OCI-LY7 (cell line): ENCODE results near the gene KRT35.
A peak's percentile ranks its signal among the peaks of the same experiment; 100 is the strongest.

Experiments
- EZH2phosphoT487 ChIP-seq: fragments of 200-600 bp; sonication (generic); IDR thresholded peaks from 2 replicates; pipeline ENCODE4 v1.6.1; 2018; ENCODE audit warnings: low read depth, borderline replicate concordance, mild to moderate bottlenecking, mixed run types, antibody characterized with exemption, low read length, moderate library complexity, mixed read lengths
- TF ChIP-seq, protein P1 (sequence below): fragments of 200-600 bp; sonication (generic); conservative IDR thresholded peaks from 2 replicates; pipeline ENCODE4 v1.5.1; 2014; ENCODE audit warnings: mild to moderate bottlenecking, antibody characterized with exemption, low read length, moderate library complexity, mixed read lengths

DNA sequence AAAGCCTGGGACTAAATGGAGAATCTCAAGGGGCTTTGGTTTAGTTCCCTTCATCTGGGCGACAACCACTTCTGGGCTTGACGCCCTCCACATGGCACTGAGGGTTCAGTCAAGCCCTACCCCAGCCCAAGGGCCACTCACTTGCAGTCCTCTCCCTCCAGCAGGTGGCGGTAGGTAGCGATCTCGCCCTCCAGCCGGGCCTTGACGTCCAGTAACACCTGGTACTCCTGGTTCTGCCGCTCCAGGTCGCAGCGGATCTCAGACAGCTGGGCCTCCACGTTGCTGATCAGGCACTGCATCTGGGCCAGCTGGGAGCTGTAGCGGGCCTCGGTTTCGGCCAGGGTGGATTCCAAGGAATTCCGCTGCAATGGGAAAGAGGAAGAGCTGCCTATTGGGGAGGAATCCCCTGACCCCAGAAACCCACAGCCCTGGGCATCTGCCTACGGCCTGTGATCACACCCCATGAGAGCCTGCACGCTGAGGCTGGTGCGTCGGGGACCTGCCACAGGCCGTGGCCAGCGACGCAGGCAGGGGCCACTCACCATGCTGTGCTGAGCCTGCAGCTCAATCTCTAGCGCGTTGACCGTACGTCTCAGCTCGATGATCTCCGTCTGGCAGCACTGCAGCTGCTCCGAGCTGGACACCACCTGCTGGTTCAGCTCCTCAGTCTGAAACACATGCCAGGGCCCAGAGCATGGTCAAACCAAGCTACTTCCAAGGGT lies 6.0 kb upstream of the KRT35 start:
- TF ChIP-seq, protein P1, sequence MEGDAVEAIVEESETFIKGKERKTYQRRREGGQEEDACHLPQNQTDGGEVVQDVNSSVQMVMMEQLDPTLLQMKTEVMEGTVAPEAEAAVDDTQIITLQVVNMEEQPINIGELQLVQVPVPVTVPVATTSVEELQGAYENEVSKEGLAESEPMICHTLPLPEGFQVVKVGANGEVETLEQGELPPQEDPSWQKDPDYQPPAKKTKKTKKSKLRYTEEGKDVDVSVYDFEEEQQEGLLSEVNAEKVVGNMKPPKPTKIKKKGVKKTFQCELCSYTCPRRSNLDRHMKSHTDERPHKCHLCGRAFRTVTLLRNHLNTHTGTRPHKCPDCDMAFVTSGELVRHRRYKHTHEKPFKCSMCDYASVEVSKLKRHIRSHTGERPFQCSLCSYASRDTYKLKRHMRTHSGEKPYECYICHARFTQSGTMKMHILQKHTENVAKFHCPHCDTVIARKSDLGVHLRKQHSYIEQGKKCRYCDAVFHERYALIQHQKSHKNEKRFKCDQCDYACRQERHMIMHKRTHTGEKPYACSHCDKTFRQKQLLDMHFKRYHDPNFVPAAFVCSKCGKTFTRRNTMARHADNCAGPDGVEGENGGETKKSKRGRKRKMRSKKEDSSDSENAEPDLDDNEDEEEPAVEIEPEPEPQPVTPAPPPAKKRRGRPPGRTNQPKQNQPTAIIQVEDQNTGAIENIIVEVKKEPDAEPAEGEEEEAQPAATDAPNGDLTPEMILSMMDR = peak; percentile 78
- no peak for TF ChIP-seq EZH2phosphoT487
